HG03378 (cell line): Measurements from ENCODE around the gene SULT1C3.

ENCODE experiments used
- ATAC-seq: cut with Tn5 transposase; IDR thresholded peaks from one replicate; pipeline ENCODE4 v1.9.1; 2021; ENCODE audit warnings: mild to moderate bottlenecking, moderate library complexity; ENCODE audit not compliant: unreplicated experiment

SULT1C3 gene

DNA sequence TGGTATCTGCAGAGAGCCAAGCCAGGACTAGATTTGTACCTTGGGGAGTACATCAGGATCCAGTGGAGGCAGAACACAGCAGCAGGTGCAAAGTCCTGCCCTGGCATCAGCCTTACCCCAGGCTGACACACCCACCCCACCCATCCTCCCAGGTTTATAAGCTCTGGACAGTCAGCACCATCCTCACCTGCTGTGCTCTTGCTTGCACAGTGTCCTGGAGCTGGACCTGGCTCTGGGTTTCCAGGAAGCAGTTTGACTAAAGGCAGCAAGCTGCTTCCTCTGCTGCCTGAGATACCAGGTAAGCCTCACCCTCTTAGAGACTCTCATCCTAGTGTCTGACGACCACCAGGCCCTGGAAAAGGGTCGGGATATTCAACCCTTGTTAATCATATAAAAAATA, at the start of gene SULT1C3:
SULT1C3 (plus strand) TSS at position 183 of the 400 bp plus-strand sequence. CDS start 7,227 bp downstream, outside the sequence.
- no peak for ATAC-seq

DNA sequence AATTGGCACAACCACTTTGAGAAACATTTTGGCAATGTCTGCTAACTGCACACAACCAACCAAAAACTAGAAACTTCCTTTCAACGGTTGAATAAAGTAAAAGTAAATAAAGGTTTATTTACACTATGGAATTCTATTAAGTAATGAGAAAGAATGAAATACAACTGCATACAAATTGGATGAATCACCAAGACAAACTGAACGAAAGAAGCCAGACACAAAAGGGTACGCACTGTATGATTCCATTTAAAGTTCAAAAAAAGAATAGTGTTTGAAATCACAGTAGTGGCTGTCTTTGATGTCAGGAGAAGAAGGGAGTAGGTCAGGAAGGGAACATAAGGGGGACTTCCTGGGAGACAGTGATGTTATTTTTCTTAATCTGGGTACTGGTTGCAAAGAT, 46.5 kb upstream of the SULT1C3 start:
- no peak for ATAC-seq

DNA sequence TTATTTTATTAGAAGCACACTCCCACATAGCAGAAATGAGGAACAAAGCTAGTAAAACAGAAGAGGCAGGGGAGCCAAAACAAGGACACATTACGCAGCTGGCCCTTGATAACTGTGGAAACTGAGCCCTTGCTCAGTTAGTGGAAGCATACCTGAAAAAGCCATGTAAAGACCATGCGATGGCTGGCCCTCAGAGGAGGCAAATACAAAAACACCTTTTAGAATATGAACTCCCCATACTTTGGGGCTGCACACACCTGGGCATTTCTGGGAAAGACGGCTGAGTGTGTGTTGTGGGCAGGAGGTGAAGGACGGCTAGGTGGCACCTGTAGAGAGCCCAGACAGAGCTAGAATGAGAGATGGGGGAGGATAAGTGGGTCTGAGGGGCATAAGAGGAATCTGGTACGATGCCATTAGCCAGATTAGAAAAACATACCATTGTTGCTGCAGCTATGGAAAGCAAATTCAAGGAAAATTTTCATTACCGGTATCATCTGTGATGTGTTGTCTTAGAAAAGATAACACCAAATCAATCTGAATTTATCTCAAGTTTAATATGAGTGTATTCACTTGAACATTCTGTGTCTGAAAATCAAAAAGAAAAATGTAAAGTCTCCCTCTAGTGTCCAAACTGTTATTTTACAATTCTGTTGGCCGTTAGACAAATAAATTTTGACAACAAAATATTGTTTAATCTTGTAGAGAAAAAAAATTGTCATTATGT, 45.2 kb upstream of the SULT1C3 start:
- no peak for ATAC-seq

DNA sequence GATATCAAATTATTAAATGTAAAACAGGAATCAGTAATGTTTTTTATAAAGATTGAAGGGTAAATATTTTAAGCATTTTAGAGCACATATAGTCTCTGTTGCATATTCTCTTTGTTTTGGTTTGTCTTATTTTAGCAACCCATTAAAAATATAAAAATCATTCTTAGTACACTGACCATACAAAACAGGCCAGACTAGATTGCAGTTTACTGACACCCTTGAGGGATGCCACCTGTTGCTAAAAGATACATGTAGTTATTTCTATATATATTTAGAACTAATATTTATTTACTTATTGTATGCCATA, 44.7 kb upstream of the SULT1C3 start:
- no peak for ATAC-seq

DNA sequence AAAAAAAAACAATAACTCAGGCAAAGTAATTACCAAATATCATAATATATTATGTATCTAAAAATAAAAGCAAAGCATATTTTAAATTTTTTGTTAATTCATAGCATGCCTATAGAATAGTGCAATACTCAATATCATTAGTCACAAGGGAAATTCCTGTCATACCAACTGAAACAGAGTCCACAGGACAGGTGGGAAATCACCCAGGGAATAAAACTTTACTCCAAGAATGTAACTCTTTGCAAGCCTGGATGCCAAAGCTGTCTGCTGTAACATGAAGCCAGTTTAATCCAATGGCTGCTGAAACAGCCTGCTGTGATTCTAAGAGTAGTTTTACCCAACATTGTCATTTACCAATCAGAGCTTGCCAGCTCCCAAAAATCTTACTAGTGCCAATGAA, 40.0 kb upstream of the SULT1C3 start:
- ATAC-seq, result no peak

DNA sequence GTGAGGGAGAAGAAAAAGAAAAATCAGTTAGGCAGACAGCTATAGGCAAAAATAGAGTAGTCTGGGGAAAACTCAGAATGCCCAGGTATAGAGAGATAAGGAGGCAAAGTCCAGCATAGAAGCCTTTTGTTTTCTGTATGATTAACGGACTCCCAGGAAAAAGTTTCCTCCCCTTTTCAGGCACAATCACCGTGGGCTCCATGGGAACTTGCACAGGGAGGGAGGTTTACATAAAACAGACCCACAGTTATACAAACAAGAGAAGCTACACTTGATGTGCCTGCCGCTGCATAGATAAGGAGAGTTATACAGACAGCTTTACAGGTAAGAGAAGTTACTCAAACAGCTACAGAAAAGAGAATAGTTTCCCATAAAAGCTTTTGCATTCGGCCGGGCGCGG, 39.2 kb upstream of the SULT1C3 start:
- no peak for ATAC-seq

DNA sequence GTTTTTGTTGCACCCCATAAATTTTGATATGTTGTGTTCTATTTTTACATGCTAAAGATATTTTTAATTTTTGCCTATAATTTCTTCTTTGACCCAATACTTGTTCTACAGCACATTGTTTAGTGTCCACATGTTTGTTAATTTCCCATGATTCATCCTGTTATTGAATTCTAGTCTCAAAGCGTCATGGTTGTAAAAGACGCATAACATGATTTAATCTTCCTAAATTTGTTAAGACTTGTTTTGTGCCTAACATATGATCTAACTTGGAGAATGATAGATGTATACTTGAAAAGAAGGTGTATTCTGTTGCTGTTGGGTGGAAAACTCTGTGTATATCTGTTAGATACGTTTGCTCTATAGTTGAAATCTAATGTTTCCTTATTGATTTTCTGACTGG, 27.1 kb upstream of the SULT1C3 start:
- no peak for ATAC-seq

DNA sequence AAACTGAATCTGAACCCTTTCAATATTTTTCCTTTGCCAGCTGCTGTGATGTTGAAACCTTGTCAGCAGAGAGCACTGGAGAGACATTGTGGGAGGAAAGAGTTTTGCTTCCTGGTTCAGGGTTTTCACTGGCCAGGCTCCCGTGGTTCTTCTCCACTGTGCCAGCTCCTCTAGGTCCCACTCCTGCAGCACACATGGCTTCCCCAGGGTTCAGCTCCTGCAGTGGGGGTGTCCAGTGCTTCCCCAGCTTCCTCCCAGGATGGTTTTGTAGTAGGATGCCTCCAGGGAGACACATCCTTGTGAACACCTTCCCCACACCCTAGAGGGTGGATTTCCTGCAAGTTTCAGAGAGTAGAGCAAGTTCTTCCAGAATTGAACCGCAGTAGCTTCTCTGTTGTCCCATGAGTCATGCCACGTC, 24.0 kb upstream of the SULT1C3 start:
- ATAC-seq, result peak; percentile 58

DNA sequence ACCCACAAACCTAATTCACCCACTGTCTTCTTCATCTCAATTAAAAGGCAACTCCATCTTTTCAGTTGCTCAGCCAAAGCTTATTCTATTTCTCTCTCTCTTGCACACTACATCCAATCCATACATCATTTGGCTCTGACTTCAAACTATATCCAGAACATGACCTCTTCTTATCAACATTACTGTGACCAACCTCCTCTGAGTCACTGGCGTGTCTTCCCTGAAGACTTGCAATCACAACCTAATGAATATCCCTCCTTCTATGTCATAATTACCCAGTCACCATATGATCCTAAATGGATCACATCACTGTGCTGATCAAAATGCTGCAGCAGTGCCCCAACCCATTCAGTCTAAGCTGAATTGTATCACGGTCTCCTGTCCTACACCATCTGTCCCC, 22.6 kb upstream of the SULT1C3 start:
- ATAC-seq, result no peak

DNA sequence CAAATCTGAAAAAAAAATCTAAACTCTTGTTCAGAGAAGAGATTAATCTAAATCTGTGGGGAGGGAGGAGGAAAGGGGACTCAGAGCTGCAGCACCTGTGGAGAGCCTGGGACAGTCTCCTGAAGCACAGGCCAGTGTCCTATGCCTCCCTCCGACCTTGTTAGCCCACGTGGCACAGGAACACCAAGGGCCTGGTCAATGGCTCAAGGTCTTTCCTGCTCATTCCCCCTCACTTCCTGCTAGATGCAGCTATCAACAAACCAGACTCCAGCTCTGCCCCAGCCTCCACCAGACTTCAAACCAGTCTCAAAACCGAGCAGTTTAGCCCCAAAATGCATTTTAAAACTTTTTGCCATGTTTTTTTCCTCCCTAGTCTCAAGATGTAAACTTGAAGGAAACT, 20.1 kb upstream of the SULT1C3 start:
- no peak for ATAC-seq

DNA sequence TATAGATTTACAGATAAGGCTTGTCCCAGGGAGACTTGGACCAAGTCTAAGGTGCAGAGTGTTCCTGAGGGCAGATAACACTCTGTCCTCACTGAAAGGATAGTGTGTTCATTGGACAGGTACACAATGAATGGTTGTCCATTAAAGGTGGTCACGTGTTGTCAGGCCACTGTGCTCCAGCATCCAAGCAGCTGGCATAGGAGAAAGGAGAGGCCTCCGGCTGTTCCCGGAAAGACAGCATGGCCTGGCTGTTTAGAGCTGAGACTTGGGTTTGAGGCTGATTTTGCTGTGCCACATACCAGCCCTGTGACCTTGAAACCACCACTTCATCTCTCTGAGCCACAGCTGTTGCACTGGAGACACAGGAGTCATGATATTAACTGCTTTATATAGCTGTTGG, 19.6 kb upstream of the SULT1C3 start:
- no peak for ATAC-seq

DNA sequence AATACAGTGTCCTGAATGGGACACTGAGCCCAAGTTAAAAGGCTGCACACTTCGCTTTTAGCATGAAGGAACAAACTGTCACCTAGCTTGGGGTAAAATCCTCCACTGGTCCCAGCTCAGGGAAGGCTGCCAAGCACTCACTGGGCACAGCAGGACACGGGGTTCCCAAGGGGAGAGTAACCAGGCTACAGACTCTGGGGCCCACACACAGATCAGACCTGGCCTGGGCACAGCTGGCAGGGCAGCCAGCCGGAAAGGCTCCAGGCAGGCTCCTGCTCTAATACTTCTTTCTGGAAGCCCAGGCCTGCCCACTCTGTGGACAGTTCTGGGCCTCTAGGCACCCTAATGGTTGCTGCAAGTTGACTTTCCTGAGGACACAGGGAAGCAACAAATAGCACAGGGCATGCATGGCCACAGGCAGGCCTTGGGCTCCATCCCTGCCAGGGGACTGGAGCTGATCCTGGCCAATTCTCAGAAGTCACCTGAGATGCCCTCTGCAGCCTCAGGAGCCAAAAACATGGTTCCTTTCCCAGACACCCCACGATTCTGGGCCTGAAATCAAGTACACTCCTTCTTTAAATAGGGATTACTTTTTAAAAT, 18.7 kb upstream of the SULT1C3 start:
- no peak for ATAC-seq

DNA sequence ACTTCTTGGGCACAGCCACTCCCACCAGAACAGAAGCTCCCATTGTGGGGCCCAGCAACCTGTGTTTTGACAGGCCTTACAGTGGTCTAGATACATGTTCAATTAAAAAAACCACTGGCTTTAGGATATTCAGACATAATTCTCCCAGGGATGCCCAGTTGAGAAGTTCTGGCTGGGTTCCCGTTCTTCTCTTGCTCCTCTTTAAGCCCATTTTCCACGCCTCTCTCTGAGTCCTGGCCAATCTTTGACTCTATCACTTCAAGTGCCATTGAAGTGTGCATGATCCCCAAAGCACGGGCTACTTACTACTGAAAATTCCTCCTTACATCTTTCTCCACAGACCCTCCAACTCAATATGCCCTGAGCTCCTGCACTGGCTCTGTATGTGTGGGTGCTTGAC, 17.5 kb upstream of the SULT1C3 start:
- no peak for ATAC-seq

DNA sequence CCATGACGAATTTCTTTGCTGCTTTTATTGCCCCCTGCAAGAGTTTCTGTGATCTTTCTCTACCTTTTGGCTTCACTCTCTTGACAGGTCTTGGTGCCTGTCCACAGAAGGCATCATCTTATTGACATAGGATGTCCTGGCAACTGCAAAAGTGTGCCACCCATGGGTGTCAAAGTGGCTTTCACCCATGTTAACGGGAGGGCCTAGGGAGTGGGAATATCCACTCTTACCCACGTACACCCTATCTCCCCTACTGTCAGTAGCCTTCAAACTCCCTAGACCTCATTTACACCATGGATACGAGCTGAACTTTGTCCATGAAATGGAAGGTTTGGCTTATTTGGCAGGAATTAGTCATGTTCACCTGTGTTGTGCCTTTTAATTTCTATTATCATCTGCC, 16.2 kb upstream of the SULT1C3 start:
- no peak for ATAC-seq

DNA sequence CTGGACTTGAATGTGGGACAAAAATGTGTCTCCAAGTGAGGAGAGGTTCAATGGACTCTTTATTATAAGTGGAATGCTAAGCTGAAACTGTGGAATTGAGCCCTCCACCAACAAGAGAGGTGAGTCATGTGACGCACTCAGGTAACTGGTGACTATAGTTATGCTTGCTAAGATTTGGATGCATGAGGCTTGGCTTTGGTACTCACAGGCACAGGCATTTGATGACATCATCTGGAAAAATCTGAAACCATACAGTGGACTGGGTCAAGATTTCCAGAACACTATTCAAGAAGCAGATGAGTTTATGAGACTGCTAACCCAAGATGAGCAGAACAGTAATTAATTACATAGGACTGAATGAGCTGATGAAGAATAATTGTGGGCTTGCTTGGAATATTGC, 15.7 kb upstream of the SULT1C3 start:
- ATAC-seq, result no peak

DNA sequence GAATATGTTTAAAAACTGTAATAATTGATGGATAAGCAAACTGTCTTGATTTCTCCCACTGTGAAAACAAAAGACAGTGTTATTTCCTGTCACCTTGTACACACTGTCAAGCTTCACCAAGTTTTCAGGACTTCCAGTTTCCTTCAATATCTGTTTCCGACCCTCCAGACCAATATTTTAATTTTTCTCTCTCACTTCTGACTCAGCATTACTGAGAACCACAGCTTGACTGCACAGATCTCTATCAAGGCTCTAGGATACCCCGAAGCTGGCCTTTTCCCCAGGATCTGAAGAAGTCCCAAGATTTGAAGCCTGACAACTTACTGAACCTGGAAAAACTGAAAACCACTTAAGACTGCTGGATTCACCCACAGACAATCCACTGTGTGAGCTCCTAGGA, 13.2 kb upstream of the SULT1C3 start:
- ATAC-seq, result no peak

DNA sequence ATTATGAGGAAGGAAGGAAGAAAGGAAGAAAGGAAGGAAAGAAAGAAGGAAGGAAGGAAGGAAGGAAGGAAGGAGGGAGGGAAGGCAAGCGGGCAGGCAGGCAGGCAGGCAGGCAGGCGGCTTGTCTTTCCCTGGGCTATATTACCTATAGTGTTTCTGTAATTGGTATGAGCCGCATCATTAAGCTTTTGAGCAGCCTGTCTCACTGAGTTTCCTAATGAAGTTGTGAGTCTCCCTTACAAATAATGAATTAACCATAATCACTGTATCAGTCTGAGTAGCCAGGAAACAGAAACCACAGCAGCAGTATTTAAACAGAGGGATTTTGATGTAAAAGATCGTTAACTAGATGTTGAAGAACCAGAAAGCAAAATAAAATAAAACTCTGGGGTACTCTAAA, 11.8 kb upstream of the SULT1C3 start:
- ATAC-seq, result no peak

DNA sequence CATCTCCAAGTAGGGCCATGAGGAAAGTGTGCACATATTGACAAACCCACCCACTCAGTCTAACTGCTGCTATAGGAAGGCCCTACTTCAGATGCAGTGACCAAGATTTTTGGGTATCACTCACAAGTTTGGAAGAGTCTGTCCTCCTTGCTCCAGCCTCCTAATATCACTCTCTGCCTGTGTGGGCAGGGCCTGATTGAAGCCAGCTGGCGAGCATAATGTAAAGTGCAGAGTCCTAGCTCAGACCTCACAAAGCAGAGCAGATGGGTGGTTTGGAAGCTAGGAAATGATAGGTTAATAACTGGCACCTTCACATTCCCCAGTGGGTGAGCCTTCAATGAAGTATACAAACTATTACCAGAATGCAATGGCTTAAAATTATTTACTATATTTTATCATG, 11.2 kb upstream of the SULT1C3 start:
- ATAC-seq, result no peak

DNA sequence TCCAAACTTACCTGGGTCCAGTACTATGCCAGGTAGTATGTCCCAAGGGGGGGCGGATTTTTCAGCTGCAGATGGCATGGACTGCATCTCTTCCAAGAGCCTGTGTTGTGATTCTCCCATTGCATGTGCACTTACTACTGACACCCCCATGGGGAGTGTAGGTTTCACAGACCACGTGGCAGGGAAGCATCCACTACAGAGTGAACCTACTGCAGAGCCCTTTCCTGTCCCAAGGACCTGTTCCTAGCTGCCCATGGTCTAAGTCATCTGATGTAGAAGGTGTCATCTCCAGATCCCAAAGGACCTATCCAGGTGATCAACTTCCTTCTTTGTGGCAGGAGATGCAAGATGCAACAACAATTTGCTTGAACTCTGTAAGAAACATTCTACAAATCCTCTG, 9.9 kb upstream of the SULT1C3 start:
- no peak for ATAC-seq

DNA sequence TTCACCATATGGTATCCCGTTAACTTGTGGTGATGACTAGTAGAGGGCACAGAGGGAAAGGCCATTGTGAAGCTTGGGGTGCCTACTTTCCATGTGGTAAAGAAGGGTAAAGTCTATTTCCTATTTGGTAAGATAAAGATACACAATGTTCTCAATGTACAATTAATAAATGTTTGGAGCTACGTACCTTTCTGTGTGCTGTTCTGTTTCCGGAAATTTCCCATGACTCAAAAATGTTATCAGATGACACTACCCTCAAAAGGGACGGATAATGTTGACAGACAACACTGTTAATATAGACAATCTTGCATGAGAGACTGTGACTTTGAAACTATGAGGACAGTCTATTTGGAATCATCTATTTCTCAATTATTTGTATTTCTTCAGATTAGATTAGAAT, 4.2 kb upstream of the SULT1C3 start:
- ATAC-seq, result no peak

DNA sequence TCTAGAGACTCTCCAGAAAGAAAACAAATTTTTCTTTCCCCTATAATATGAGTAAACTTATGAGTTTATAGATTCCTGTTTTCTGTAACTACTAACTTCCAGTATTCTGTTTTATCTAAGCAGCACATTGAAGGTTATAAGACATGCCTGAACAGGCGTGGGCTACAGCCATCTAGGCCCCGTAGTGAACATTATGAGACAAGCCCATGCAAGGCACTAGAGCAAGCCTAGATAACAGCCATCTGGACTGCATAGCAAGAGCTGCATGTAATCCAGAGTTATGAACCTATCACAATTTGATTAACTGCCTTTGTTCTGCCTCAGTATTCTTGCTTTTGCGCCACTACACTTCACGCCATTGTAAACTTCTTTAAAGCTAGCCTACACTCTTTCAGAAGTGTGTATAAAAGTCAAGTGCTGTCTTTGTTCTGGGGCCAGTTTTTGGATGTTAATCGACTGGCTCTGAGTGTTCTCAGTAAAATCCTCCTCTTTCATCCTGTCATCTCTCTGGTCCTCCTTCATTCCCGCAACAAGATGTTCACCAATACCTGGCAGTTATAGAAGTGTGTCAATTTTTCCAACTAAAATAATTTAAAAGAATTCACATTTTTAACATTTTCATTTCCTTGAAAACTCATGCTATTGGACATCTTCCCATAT, 3.0 kb upstream of the SULT1C3 start:
- ATAC-seq, result no peak

DNA sequence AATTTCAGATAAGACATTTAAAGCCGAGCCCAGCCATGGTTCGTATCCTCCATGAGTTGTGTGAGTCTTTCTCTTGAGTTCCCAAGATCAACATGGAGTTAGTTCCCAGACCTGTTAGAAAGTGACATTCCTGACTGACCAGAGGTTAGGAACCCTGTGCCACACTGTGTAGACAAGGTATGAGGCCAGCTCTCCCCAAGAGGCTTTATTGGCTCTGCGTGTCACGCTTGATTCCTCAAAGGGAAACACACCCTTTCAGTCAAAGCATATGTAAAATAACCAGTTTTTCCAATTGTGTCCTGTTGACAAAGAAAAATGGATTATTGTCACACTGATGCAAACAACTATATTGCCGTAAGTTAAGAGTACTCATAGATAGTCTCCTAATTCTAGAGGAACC, 1.2 kb downstream of the SULT1C3 start:
- no peak for ATAC-seq

DNA sequence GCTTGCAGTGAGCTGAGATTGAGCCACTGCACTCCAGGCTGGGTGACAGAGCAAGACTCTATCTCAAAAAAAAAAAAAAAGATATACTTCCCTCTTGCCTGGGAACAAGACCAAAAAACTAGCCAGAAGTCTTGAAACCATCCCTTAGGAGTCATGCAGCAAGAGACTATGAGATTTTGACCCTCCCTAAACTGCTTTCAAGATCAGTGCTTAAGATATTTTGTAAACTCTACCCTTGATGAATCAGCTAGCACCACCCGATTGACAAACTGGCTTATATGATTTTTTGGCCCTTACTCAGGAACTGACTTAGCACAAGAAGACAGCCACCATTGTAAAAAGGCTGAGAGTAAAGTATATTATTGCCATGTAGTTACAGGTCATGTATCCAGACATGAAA, 3.8 kb downstream of the SULT1C3 start:
- no peak for ATAC-seq
